Astrocyte (in vitro differentiated cells and primary cell): ENCODE results near the gene PRRT2.

Source experiments
- CTCF ChIP-seq: IDR thresholded peaks from 2 replicates; pipeline ENCODE4 v1.5.1; 2011; ENCODE audit warnings: low read depth, mild to moderate bottlenecking, inconsistent platforms, low read length, moderate library complexity; ENCODE audit not compliant: insufficient read depth
- EZH2 ChIP-seq: IDR thresholded peaks from 2 replicates; pipeline ENCODE4 v1.6.1; 2012; ENCODE audit warnings: mild to moderate bottlenecking, low read length, inconsistent platforms; ENCODE audit not compliant: insufficient read depth

GRCh38 chr16:29862383-29862883 lies 50.4 kb downstream of the PRRT2 start:
- no peak for TF ChIP-seq CTCF
- no peak for TF ChIP-seq EZH2
